HG03565 (cell line): ENCODE results near the gene OPRL1.
A peak's percentile ranks its signal among the peaks of the same experiment; 100 is the strongest.

Experiments
- ATAC-seq: cut with Tn5 transposase; IDR thresholded peaks from one replicate; pipeline ENCODE4 v1.9.1; 2021; ENCODE audit warnings: mild to moderate bottlenecking, moderate library complexity; ENCODE audit not compliant: unreplicated experiment

The OPRL1 gene

DNA sequence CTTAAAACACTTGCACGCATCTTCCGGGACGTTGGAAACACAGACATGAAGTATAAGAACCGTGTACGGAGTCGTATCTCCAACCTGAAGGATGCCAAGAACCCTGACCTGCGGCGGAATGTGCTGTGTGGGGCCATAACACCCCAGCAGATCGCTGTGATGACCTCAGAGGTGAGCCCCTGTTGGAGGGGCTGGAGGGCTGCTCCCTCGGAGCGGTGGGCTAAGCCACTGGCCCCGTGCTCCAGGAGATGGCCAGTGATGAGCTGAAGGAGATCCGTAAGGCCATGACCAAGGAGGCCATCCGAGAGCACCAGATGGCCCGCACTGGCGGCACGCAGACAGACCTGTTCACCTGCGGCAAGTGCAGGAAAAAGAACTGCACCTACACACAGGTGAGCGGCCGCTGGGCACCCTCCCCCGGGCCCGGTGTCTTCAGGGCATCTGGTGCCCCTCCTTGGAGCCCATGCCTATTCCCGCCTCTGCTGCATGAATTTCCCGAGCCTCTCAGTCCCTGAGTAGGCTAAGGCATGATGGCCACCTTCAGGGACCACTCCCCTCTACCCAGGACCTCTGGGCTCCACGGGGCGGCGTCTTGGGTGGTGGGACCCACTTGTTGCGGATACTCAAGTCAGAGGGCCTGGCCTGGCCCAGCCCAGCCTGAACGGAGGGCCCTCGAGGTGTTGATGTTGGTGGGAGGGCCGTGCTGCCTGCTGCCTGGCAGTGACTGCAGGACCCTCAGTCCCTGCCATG lies 9.5 kb upstream of the OPRL1 start:
- no peak for ATAC-seq

DNA sequence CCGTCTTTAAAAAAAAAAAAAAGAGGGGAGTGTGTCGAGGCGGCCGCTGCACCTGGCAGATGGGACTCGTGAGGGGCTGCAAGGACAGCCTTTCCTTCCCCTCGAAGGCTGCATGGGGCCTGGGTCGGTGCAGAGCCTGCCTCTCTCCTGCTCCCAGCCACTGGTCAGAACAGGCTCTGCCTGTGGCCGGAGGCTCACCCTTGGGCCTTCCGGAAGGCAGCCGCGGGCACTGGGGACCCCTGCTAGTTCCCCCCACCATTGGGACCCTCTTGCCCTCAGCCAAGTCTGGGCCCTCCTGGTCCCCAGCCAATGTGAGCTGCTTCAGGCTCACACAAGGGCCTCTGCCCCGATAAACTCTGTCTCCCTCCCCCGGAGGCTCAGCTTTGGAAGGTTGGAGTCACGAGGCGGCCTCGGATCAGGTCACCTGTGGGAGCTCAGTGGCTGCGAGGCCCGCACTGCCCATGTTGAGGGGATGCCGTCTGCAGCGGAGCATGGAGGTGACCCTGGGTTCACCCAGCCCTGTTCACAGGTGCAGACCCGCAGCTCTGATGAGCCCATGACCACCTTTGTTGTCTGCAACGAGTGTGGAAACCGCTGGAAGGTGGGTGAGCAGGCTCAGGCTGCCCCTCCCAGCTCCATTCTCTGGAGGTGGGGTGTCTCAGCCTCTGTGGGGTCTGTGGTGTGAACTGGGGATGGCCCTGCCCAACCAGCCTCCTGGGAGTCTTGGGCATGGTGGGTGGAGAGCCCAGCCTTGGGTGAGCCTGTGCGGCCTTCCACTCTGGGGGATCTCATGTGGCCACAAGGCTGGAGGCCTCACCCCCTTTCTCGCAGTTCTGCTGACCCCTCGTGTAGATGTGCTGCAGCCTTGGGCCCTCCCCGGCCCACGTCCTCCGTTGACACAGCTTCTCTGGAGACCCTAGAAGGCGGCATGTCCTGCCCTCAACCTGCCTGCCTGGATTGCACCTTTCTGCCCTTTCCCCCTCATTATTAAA lies 8.2 kb upstream of the OPRL1 start:
- ATAC-seq, result no peak

GRCh38 chr20:64072498-64073063 lies 7.3 kb upstream of the OPRL1 start:
- ATAC-seq, result no peak

- ATAC-seq, result no peak
Measured at GRCh38 chr20:64073476-64074183, 6.3 kb upstream of the OPRL1 start.

DNA sequence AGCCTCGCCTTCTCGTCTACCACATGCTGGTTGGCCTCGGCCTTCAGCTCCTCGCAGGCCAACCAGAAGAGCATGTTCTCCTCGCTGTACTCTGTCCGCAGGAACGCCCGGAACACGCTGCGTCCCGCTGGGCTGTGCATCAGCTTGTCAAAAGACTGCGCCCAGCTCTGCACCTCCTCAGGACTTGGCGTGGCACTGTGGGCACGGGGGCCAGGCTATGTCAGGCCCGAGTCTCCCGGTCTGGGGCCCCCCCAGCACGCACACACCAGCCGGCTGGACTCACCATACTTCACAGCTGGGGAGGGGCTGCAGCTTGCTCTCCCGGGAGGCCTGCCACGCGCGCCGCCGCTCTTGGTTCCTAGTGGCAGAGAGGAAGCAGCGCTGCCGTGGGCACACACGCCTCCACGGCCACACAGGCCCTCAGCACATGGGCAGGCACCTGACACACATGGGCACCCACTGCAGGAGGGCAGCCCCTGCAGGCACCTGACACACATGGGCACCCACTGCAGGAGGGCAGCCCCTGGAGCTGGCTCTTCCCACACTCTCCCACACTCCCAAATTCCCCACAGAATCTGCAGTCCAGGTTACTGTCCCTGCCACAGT lies 5.6 kb upstream of the OPRL1 start:
- ATAC-seq, result no peak

- no peak for ATAC-seq
Measured at GRCh38 chr20:64074963-64075362, 4.9 kb upstream of the OPRL1 start.

GRCh38 chr20:64075556-64075955 lies 4.3 kb upstream of the OPRL1 start:
- no peak for ATAC-seq

- no peak for ATAC-seq
Measured at GRCh38 chr20:64076061-64076997, 3.6 kb upstream of the OPRL1 start.

GRCh38 chr20:64077094-64077493 lies 2.8 kb upstream of the OPRL1 start:
- ATAC-seq, result no peak

DNA sequence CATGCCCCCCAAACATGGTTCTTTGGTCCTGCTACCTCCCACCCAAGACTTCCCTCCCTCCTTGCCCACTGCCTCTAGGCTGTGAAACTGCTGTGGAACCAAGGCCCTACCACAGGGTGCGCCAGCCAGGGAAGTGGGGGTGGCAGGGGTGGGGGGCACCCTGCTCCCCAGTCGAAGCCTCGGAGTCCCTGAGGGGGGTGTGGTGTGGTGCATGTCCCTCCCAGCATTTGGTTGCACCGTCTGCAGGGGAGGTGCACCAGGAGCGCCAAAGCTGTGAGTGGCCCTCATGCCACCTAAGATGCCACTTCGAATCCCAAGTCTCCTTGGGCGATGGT lies 2.4 kb upstream of the OPRL1 start:
- ATAC-seq, result no peak

GRCh38 chr20:64077876-64078551 lies 1.9 kb upstream of the OPRL1 start:
- no peak for ATAC-seq

GRCh38 chr20:64078934-64079272 lies 979 bp upstream of the OPRL1 start:
- ATAC-seq, result no peak

- peak; percentile 35 for ATAC-seq
Measured at GRCh38 chr20:64079273-64080012, 439 bp upstream of the OPRL1 start, which contains the start of gene RGS19. Gene RGS19 (minus strand): TSS chr20:64079518. CDS start chr20:64076886, 2,632 bp downstream.

DNA sequence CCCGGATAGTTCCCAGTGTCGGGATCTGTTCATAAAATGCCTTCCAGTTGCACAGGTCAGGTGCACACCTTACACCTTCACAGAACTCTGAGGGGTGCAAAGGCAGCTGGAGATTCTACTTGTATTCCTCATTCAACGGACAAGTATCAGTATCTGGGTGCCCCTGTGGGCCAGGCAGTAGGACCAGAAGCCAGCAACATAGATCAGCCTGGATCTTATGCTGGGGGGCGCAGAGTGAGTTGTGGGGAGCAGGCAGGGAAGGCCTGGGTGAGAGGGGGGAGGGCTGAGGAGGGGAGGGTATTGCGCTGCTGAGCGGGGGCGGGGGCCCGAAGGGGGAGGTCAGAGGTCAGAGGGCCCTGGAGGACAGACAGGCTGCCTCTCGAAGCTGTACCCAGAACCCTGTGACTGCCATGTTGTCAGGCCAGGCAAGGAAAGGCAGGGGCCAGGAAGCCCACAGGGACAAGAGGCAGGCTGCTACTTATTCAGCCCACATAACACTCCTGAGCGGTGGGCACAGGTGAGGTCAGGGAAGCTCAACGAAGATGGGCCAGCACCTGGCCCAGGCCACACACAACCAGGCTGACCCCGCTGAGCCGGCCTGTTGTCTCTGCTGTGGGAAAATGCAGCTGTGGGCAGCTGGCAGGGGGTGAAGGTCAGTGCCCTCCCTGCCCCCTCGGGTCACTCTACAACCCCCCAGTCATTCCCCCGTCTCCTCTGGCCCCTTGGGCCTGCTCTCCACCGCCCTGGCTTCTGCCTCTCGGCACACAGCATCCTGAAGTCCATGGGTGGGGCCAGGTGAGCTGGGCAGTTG lies 1.1 kb downstream of the OPRL1 start:
- ATAC-seq, result no peak

- ATAC-seq, result no peak
Measured at GRCh38 chr20:64081624-64081964, 1.7 kb downstream of the OPRL1 start.

- ATAC-seq, result no peak
Measured at GRCh38 chr20:64082126-64082731, 2.3 kb downstream of the OPRL1 start.

- ATAC-seq, result no peak
Measured at GRCh38 chr20:64082820-64083377, 3.0 kb downstream of the OPRL1 start.
